GM19372 (cell line): ENCODE measurements around the gene GSTP1.

ENCODE experiments used
- ATAC-seq: cut with Tn5 transposase; IDR thresholded peaks from one replicate; pipeline ENCODE4 v1.9.1; 2021; ENCODE audit warnings: mild to moderate bottlenecking, low read depth, moderate library complexity; ENCODE audit not compliant: unreplicated experiment

The GSTP1 gene

GRCh38 chr11:67627812-67628624 is 44.4 kb downstream of the GSTP1 start:
- no peak for ATAC-seq

DNA sequence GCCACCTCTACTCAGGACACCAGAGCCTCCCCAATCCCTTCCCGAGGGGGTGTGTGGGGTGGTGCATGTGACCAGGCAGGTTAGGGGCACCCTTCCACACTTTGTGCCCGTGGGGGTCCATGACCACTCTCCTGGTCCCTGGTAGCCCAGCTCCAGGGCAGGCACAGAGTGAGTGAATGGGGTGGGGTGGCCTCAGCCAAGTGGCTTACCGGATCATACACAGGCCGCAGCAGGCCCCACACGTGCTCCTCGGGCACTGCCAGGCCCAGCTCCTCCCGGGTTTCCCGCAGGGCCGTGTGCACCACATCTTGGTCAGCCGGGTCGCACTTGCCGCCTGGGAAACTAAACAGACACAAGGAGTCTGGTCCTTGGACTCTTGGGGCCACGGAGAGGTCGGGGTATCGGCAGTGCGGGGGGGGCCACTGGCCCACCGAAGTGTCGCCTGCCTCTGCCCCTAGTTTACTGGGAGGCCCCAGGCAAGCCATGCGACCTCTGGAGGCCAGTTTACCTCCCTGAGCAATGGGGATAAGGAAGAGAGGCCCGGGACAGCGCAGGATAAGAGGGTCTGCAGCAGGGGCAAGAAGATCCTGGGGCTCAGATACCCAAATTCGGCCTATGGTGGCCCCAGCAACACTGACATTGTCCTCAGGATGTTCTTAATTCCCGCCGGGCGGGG is 45.2 kb downstream of the GSTP1 start:
- no peak for ATAC-seq

DNA sequence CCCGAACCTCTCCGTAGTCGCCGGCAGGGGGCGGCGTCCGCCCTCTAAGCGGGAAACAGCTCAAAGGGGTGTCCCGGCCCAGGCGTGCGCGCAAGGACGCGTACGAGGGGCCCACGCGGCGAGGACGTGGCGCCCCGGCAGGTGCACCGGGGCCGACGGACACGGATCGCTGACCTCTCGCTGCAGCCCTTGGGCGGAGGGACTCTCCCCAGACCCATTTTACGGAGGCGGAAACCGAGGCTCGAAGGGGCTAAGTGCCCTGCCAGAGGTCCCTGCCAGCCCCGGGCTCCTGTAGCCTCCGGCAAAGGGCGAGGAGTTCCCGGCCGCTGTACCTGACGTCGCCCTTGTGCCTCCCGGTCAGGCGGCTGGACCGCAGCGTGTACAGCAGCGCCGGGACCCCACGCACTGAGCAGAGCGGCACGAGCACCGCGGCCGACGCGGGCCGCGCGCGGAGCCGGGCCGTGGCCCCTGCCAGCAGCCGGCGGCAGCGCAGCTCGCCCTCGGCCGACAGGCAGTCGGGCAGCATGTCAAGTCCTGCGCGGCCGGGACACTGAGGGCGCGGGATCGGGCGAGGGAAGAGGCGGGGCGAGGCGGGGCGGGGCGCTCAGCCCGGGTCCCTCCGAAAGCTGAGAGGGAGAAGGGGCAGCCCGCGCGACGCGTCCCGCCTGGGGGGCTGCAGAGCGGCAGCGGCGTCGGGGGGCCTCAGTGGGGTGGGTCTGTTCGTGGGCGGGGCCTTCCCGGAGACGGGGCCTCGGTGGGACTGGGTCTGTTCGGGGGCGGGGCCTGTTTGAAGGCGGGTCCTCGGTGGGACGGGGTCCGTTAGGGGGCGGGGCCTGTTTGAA is 46.0 kb downstream of the GSTP1 start, which contains the start of gene NUDT8:
TSS of gene NUDT8 (minus strand) at position 552 of the 842 bp plus-strand sequence. CDS start at position 526, 26 bp downstream.
- ATAC-seq: peak; percentile 59

GRCh38 chr11:67630228-67630942 is 46.8 kb downstream of the GSTP1 start:
- ATAC-seq: peak; percentile 61

DNA sequence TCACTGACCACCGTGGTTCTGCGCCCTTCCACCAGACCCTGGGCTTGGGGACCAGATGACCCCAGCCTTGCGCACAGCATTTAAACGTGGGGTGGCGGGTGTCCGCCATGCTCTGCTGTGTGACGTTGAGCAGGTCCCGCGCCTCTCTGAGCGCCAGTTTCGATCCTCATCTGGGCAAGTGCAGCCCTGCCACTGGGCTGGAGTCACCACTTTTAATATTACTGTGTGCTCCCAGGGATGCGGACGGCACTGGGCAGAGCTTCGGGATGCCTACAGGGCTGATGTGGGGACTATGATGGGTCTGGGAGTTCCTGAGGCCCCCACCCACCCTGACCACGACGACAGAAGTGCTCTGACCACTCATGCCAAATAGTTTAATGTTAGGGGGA is 47.3 kb downstream of the GSTP1 start:
- ATAC-seq: no peak

GRCh38 chr11:67631411-67631810 is 47.8 kb downstream of the GSTP1 start:
- ATAC-seq: no peak

DNA sequence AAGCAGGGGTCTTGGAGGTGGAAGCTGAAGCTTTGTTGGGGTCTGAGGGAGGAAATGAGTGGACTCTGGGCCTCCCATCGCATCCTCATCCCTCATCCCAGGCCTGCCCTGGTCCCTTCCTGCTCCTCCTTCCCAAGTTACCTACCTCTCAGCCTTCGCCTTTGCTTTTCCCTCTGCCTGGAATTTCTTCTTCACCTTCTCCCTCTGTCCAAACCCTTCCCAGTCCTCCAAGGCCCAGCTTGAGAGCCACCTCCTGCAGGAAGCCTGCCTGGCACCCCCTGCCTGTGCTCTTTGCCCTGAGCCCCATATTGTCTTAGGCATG is 48.2 kb downstream of the GSTP1 start:
- no peak for ATAC-seq

DNA sequence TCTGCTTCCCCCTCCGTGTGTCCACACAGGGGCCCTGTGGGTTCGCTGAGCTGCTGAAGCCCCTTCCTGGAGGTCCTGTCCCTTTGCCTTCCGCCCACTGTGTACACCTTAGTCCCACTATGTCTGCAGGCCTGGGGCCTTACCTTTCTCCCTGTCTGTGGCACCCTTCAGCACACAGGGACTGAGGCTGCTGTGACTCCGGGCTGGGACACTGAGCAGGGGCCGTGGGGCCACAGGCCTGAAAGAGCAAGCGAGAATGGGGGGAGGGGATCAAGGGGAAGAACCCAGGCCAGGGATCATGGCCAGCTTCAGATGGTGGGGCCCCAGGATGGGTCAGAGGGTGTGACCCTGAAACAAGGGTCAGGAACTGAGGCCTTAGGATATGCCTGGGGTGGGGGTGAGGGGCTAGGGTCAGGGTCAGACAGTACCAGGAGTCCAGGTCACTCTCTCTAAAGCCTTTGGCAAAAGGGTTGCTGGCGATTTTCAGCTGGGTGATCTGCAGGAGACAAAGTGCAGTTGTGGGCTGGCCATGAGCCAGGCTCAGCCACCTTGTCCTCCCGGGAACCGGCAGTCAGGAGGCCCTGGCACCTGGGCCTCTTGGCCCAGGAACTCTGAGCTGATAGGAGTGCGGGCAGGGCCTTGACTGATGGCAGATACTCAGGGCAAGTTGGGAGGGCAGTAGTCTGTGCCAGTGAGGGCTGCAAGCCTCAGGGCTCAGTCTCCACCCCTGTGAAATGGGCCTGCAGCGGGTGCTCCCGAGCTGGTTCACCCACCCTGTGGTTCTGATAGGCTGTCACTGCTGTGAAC is 48.8 kb downstream of the GSTP1 start:
- no peak for ATAC-seq

DNA sequence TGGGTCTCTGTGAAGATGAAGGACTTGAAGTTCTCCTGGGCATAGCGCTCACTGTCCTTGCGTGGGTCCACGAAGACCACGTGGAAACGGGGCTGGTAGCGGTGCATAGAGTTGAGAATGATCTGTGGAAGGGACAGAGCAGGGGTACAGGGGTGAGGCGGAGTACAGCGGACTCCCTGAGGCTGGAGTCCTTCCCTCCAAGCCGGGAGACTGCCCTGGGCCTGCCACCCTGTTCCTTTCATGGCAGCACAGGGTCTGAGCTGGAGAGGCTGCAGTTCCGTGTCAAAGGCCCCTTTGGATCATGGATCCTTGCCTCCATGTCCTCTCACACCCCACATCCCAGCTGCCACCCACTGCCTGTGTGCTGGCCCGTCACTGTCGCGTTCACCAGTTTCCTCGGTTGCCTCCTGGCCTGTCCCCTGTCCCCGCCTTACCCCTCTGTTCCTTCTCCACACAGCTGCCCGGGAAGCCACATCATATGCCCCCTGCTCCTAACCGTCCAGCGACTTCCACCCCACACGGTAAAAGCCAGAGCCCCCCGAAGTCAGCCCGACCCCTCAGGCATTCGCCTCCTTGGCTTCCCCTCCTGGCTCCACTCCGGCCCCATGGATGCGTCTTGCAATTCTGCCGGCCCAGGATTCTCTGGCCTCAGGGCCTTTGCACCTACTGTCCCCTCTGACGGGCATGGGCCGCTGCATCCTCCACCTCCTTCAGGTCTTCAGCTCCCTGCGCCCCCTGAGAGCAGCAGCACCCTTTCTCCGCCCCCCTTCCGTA is 49.6 kb downstream of the GSTP1 start:
- no peak for ATAC-seq

DNA sequence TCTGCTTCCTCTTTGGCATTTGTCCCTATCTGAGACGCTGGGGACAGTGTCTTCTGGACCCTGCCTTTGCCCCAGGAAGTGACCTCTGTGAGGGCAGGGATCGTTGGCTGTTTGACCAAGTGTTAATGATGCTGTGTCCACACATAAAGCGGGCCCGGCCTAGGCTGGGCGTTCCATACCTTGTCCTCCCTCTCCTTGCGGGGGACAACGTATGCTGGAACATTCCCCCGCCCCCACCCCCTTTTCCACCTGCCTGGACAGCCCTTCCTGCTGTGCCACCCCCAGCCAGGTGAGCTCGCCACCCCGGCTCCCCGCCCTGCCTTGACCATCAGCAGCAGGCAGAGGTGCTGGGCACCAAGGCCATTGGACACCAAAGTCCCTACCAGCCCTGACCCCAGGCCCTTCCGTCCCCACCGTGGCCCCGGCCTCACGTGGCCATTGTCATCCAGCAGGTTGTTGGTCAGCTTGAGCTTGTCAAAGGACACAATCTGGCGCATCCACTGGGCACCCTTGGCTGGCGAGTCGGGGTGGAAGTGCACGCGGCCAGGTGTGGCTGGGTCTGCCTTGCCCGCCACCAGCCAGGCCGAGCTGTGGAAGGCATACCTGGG is 50.2 kb downstream of the GSTP1 start:
- no peak for ATAC-seq

- ATAC-seq: no peak
Observed at GRCh38 chr11:67634366-67635230, 51.0 kb downstream of the GSTP1 start.

DNA sequence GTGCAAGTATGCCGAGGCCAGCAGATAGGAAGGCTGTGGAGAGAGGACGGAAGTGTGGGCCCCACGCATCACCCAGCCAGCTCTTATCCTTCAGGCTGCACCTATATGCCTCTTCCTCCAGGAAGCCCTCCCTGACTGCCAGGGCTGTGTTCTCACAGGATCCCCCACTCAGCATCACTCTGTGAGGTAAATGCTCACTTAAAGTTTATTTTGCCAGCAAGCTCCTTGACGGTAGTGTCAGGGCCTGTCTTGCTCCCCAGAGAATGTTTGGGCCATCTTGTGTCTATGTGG is 51.6 kb downstream of the GSTP1 start:
- no peak for ATAC-seq
